Naive B cell (primary cell): Measurements from ENCODE around the gene SAMHD1. TPM values are rescaled to one million over a fixed set of nuclear protein-coding genes. Genes with fewer than 3 reads are reported as not detected.
"Not testable (repeated sequence)": the region's sequence is repeated elsewhere in the genome, so short reads cannot be mapped to it uniquely, and the experiment has no call there.

Experiments used
- ATAC-seq, 2 donors: fragments of 150-1000 bp; cut with Tn5 transposase; 2 replicates each; pipeline ENCODE4 v1.10.0; 2021; ENCODE audit warnings: low read depth in 2 of 2, mild to moderate bottlenecking in 2 of 2, moderate library complexity in 2 of 2
- DNase-seq: peaks from one replicate; pipeline ENCODE4 v3.0.0; 2022
- H3K27ac Mint-ChIP-seq, 6 donors: one replicate each; pipeline ENCODE4 v1.8.0; 2020 to 2022; ENCODE audit warnings: mild to moderate bottlenecking in 6 of 6, mixed read lengths in 6 of 6, moderate library complexity in 5 of 6, inconsistent platforms in 2 of 6
- H3K27me3 Mint-ChIP-seq, 3 donors: one replicate each; pipeline ENCODE4 v1.8.0; 2021 to 2022; ENCODE audit warnings: mixed read lengths in 3 of 3, mild to moderate bottlenecking in 1 of 3
- H3K36me3 Mint-ChIP-seq, 2 donors: one replicate each; pipeline ENCODE4 v1.8.0; 2020 to 2022; ENCODE audit warnings: mixed read lengths in 2 of 2, inconsistent platforms in 1 of 2, mild to moderate bottlenecking in 1 of 2
- H3K4me1 Mint-ChIP-seq, 3 donors: one replicate each; pipeline ENCODE4 v1.8.0; 2020 to 2022; ENCODE audit warnings: mixed read lengths in 3 of 3, inconsistent platforms in 1 of 3, mild to moderate bottlenecking in 1 of 3, moderate library complexity in 1 of 3
- H3K4me3 Mint-ChIP-seq, 8 donors: one replicate each; pipeline ENCODE4 v1.8.0; 2020 to 2022; ENCODE audit warnings: mild to moderate bottlenecking in 8 of 8, mixed read lengths in 8 of 8, moderate library complexity in 8 of 8, inconsistent platforms in 2 of 8
- H3K9me3 Mint-ChIP-seq, 7 donors: one replicate each; pipeline ENCODE4 v1.8.0; 2020 to 2022; ENCODE audit warnings: mixed read lengths in 7 of 7, mild to moderate bottlenecking in 5 of 7, inconsistent platforms in 2 of 7, moderate library complexity in 1 of 7
- polyA plus RNA-seq, 6 donors: library from polyadenylated mRNA; unstranded; fragments of 300-500 nt; fragmentation: Illumina TruSeq; gene quantifications; one replicate each; pipeline ENCODE4 v1.2.3, GENCODE V29; 2021; ENCODE audit warnings: low read depth in 6 of 6

SAMHD1 gene
- polyA plus RNA-seq, 6 donors from 2014 or later: 13.8 to 25.1 (median 20.1) TPM

DNA sequence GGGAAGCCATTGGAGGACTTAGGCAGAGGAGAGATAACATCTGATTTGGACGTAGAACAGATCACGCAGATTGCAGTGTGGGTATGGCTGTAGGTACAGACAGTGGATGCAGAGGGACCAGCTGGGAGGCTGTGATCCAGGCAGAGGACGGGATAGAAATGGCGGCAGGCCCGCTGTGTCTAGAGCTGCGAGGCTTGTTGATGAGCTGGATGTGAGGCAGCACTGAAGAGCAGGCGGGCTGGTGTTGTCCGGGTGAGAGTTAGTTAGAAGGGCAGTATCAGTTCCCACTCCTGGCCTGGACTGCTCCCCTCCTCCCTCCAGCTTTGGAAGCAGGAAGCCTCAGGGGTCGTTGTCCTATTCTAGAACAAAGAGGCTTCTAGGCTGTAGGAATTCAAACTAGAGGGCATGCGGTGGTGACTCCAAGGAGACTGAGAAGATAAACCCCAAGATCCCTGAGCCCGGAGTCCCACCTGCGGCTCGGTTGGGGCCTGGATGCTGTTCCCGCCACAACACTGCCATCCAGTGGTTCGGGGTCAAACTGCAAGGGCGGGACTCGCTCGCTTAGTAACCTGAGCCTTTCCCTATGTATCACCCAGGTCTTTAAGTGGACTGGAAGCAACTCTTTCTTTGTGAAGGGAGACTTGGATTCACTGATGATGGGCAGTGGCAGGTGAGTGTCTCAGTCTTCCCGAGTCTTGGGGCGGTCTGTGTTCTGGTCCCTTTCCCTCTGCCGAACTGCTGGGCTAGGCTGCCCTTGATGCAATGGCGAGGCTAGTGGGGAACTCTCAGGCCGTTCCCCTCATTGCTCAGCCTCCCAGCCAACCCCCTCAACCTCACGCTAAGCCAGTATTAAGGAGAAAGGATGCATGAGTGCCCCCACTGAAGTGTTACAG lies 64.4 kb downstream of the SAMHD1 start:
- peak overlapping the region in 2 of 6 donors; percentile 37 to 49 for H3K27ac Mint-ChIP-seq
- peak overlapping the region in 4 of 8 donors; percentile 17 to 71 (median 58) for H3K4me3 Mint-ChIP-seq
- no peaks in the 10 kb centered on the region for H3K27me3 Mint-ChIP-seq
- peak; percentile 76 for DNase-seq
- peak; percentile 86 to 92 for ATAC-seq
- peaks cover 11 to 15% (median 11%) of the 10 kb centered on the region in 3 donors for H3K4me1 Mint-ChIP-seq
- no peaks in the 10 kb centered on the region for H3K36me3 Mint-ChIP-seq
- H3K9me3 Mint-ChIP-seq: no peaks in the 10 kb centered on the region

DNA sequence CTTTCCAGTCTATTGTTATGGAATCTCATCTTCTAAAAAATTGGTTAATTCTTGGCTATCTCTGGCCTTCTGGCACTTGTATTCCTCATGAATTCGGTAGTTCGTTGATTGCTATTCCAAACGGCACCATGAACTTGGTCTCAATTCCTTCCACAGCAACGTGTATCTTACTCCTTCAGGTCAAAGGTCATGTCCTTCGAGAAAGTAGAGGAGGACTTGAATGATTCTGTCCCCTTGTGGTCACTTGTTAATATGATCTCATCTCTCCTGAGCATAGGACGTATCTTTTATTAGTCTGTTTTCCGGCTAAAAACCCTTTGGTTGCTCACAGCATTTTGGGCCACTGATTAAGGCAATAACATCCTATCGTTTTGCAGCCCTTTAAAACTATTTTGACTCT lies 66.2 kb downstream of the SAMHD1 start:
- Mint-ChIP-seq H3K27me3 (no peaks in the 10 kb centered on the region), H3K27ac (peak overlapping the region in 1 of 6 donors; percentile 60), H3K4me3 (no peak overlapping the region), H3K36me3 (no peaks in the 10 kb centered on the region), H3K9me3 (no peaks in the 10 kb centered on the region), H3K4me1 (peaks cover 11 to 15% (median 11%) of the 10 kb centered on the region in 3 donors)
- no peak for DNase-seq
- no peak for ATAC-seq

DNA sequence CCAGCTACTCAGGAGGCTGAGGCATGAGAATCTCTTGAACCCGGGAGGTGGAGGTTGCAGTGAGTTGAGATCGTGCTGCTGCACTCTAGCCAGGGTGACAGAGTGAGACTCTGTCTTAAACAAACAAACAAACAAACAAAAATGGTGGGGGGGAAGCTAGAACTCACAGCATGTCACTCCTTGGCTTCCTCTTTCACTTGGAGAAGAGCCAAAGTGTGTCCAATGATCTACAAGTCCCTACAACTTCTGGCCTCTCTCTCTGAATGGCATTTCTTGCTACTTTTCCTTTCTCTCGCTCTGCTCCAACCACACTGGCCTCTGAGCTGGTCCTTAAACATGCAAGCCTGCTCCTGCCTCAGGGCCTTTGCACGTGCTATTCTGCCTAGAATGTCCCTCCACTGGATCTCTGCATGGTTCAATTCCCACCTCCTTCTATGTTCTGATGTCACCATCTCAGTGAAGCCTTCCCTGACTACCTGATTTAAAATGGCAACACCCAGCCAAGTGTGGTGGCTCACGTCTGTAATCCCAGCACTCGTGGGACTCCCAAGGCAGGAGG lies 67.5 kb downstream of the SAMHD1 start:
- ATAC-seq: no peak
- Mint-ChIP-seq H3K27ac (peak overlapping the region in 1 of 6 donors; percentile 84), H3K4me3 (no peak overlapping the region), H3K27me3 (no peaks in the 10 kb centered on the region), H3K36me3 (no peaks in the 10 kb centered on the region), H3K4me1 (peaks cover 11 to 15% (median 11%) of the 10 kb centered on the region in 3 donors), H3K9me3 (no peaks in the 10 kb centered on the region)
- no peak for DNase-seq

DNA sequence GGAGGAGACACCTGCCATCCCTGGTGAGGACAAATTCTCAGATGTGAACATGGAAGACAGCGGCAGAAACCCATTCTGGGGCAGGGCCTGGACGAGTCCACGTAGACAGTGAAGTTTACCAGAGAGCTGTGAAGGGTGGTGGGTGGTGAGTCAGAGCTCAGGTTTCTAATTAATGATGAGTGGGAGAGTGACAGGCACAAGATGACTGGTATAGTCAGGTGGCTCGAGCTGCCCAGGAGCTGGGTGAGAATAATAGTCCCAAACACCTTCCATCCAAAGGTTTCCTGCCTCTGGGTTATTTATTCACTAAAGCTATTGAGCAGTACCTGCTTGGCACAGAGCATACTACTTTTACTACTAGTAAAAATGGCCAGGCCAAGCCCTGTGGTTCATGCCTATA lies 69.6 kb downstream of the SAMHD1 start:
- Mint-ChIP-seq H3K36me3 (no peaks in the 10 kb centered on the region), H3K27ac (peak overlapping the region in 1 of 6 donors; percentile 42), H3K4me3 (no peak overlapping the region), H3K4me1 (peaks cover 4 to 5% (median 4%) of the 10 kb centered on the region in 3 donors), H3K9me3 (no peaks in the 10 kb centered on the region), H3K27me3 (no peaks in the 10 kb centered on the region)
- ATAC-seq: no peak
- DNase-seq: no peak

DNA sequence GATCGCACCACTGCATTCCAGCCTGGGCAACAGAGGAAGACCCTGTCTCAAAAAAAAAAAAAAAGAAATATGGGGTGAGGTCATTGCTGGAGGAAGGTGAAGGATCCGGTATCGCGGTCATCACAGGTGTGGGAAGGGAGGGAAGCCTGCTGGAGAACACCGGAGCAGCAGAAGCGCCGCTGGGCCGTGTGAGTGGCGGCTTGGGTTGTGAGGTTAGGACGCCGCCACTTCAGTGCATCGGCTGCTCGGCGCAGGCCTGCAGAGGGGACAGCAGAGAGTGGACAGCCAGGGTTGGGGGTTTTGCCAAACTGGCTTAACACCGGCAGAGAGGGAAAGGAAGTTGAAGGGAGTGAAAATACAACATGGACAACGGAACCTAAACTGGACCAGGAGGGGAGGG lies 70.2 kb downstream of the SAMHD1 start:
- H3K27me3 Mint-ChIP-seq: no peaks in the 10 kb centered on the region
- DNase-seq: no peak
- no peaks in the 10 kb centered on the region for H3K36me3 Mint-ChIP-seq
- ATAC-seq: no peak
- no peak overlapping the region for H3K4me3 Mint-ChIP-seq
- H3K4me1 Mint-ChIP-seq: peaks cover 0 to 6% (median 4%) of the 10 kb centered on the region in 3 donors
- no peaks in the 10 kb centered on the region for H3K9me3 Mint-ChIP-seq
- no peak overlapping the region for H3K27ac Mint-ChIP-seq

DNA sequence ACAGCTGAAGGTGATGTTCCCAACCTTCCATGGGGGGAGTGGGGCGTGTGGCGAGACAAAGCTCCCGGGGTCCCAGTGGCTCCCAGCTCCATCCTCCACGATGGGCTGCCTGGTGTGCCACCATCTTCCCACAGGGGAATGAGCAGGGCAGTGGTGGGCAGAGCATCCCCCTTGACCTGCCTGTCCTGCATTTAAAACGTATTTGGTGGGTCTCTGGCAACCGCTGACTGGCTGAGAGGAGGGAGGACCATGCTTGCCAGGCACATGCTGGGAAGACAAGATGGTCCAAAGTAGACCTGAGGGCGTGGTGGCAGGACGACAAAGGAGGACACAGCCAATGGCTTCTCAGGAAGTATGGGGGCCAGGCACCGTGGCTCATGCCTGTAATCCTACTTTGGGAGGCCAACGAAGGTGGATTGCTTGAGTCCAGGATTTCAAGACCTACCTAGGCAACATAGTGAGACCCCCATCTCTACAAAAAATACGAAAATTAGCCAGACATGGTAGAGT lies 70.7 kb downstream of the SAMHD1 start:
- Mint-ChIP-seq H3K4me3 (no peak overlapping the region), H3K4me1 (peaks cover 4 to 9% (median 5%) of the 10 kb centered on the region in 3 donors), H3K27me3 (no peaks in the 10 kb centered on the region), H3K27ac (peak overlapping the region in 1 of 6 donors; percentile 54), H3K36me3 (no peaks in the 10 kb centered on the region), H3K9me3 (no peaks in the 10 kb centered on the region)
- no peak for DNase-seq
- ATAC-seq: no peak

DNA sequence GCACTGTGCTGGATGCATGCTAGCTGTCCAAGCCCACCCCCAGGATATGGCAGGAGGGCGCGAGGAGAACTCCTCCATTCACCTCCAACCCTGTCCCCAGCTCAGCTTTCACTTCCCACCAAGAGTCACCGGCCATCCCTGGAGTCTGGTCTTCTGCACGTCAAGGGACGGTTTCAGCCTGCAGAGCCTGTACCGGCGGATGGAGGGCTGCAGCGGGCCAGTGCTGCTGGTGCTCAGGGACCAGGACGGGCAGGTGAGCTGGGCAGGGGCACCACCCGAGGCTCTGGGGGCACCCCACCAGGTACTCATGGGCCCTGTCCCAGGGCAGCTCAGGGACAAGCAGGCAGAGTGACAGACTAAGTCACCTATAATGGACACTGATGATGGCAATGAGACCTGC lies 72.6 kb downstream of the SAMHD1 start:
- Mint-ChIP-seq H3K4me3 (no peak overlapping the region), H3K27me3 (no peaks in the 10 kb centered on the region), H3K4me1 (peaks cover 11 to 21% (median 19%) of the 10 kb centered on the region in 3 donors), H3K9me3 (no peaks in the 10 kb centered on the region), H3K36me3 (no peaks in the 10 kb centered on the region), H3K27ac (no peak overlapping the region)
- DNase-seq: no peak
- ATAC-seq: no peak

DNA sequence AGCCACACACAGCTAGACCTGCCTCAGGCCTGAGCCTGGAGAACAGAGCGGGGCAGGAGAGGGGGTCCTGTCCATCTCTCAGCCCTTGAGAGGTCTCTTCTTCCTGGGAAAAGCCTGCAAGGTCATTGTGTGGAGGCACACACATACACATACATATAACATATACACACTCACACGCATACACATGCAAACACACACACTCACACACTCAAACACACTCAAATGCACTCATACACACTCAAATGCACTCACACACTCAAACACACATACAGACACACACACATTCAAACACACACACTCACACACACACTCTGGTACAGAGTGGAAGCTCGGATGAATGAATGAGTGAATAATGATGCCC lies 75.1 kb downstream of the SAMHD1 start:
- H3K36me3 Mint-ChIP-seq: no peaks in the 10 kb centered on the region
- H3K27ac Mint-ChIP-seq: peak overlapping the region in 1 of 6 donors; percentile 8

DNA sequence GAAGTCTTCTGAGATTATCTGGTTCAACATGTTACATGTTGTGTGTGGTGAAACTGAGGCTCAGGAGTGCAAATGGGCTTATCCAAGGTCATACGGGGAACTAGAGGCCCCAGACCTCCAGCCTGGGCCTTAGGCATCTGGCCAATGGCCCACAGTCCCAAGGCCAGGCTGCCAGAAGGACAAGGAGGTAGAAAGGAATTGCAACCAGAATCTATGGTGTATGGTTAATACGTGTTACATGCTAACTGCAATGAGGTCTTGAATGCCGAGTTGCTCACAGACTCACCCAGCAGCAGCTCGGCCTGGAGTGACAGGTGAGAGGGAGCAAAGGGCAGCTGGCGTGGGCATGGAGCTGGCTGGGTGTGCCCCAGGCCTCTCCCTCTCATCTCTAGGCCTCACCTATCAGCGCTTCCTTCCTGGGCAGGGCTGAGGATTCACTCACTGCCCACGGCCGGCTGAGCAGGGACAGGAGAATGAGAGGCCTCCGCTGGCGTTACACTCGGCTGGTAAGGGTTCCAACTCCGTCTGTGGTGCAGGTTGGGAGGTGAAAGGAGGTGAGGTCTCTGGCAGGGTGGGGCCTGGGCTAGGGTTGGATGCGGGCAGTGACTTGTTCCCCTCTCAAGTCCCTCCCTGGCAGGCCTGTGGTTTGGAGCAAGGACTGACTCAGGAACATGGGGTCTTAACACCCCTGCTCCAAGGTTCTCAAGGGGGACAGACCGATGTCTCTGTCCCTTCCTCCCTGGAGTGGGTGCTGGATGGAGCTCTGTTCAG lies 75.6 kb downstream of the SAMHD1 start, which contains the start of gene TLDC2:
TLDC2 (plus strand) TSS at position 437 of the 771 bp plus-strand sequence; CDS start at position 474, 37 bp downstream.
- H3K27ac Mint-ChIP-seq: peak within 1 kb of the TSS in 4 of 6 donors; percentile 42 to 69 (median 50)
- DNase-seq: no peak
- H3K27me3 Mint-ChIP-seq: no peaks in the 10 kb centered on the region
- peaks cover 11 to 33% (median 26%) of the 10 kb centered on the region in 3 donors for H3K4me1 Mint-ChIP-seq
- no peaks in the 10 kb centered on the region for H3K36me3 Mint-ChIP-seq
- peak within 1 kb of the TSS in 3 of 8 donors; percentile 51 to 60 (median 57) for H3K4me3 Mint-ChIP-seq
- no peak for ATAC-seq
- H3K9me3 Mint-ChIP-seq: no peaks in the 10 kb centered on the region

More for the DNA sequence above, 75.1 kb downstream of the SAMHD1 start:
- Mint-ChIP-seq H3K9me3 (no peaks in the 10 kb centered on the region), H3K4me1 (peaks cover 11 to 33% (median 26%) of the 10 kb centered on the region in 3 donors), H3K4me3 (peak overlapping the region in 2 of 8 donors; percentile 1 to 47), H3K27me3 (no peaks in the 10 kb centered on the region)
- DNase-seq (no peak), ATAC-seq (no peak)

DNA sequence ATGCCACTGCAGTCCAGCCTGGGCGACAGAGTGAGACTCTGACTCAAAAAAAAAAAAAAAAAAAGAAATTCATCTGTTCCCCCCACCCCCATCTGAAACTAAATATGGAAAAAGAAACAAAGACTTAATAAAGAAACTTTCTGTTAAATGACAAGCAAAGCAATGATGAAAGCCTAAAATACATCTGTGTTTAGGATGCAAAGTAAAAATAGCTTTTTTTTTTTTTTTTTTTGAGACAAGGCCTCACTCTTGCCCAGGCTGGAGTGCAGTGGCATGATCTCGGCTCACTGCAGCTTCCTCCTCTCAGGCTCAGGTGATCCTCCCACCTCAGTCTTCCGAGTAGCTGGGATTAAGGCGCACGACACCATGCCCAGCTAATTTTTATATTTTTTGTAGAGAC lies 76.4 kb downstream of the SAMHD1 start:
- peaks cover 11 to 33% (median 26%) of the 10 kb centered on the region in 3 donors for H3K4me1 Mint-ChIP-seq
- H3K27me3 Mint-ChIP-seq, DNase-seq, H3K36me3 Mint-ChIP-seq, H3K9me3 Mint-ChIP-seq, ATAC-seq: not testable (repeated sequence)
- peak overlapping the region in 2 of 8 donors; percentile 57 to 60 for H3K4me3 Mint-ChIP-seq
- peak overlapping the region in 2 of 6 donors; percentile 47 to 69 for H3K27ac Mint-ChIP-seq

DNA sequence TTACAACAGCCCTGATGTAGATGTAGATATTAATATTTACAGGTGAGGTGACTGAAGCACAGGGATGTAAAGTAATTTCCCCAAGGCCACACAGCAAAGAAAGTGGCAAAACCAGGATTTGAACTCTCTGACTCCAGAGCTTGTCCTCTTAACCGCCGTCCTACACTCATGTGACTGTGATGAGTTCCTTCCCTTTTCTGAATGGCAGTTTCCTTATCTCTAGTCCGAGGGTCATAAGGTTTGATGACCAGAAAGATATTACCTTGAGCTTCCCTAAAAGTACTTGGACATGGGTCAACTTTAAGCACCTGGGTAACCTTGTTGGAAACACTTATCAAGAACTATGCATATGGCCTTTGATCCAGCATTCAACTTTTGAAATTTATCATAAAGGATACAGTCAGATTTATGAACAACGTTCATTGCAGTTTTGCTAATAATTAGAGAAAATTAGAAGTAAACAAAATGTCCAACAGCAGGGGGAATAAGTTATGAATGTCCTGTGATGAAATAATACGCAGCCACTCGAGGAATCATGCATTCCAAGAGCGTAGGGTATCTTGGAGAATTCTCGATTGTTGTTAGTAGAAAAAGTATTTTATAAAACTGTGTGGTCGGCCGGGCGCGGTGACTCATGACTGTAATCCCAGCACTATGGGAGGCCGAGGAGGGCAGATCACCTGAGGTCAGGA lies 77.9 kb downstream of the SAMHD1 start:
- H3K4me1 Mint-ChIP-seq: peaks cover 11 to 33% (median 26%) of the 10 kb centered on the region in 3 donors
- no peak overlapping the region for H3K4me3 Mint-ChIP-seq
- no peaks in the 10 kb centered on the region for H3K9me3 Mint-ChIP-seq
- DNase-seq: no peak
- no peaks in the 10 kb centered on the region for H3K36me3 Mint-ChIP-seq
- no peaks in the 10 kb centered on the region for H3K27me3 Mint-ChIP-seq
- no peak for ATAC-seq
- peak overlapping the region in 2 of 6 donors; percentile 24 to 57 for H3K27ac Mint-ChIP-seq

DNA sequence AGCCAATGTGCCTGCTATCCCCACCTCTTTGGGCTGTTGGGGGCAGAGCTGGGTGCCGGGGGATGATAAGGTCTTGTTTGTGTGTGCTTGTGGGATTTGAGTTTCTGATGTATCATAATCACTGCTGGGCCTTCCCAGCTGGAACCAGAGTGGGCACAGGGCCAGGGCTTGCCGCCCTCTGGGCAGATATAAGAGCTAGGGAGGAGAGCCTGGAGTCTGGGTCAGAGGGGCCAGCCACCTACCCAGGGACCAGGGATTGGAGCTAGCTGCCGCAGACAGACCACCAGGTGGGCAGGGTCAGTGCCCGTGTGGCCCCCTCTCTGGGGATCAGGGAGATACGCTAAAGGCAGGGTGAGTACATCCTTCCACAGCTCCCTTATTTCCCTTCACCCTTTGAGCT lies 78.7 kb downstream of the SAMHD1 start:
- Mint-ChIP-seq H3K9me3 (no peaks in the 10 kb centered on the region), H3K4me1 (peaks cover 11 to 33% (median 26%) of the 10 kb centered on the region in 3 donors), H3K4me3 (no peak overlapping the region), H3K36me3 (no peaks in the 10 kb centered on the region), H3K27me3 (no peaks in the 10 kb centered on the region), H3K27ac (peak overlapping the region in 1 of 6 donors; percentile 24)
- ATAC-seq (no peak), DNase-seq (no peak)
